ENCODE results near the gene BTBD9.

DNA sequence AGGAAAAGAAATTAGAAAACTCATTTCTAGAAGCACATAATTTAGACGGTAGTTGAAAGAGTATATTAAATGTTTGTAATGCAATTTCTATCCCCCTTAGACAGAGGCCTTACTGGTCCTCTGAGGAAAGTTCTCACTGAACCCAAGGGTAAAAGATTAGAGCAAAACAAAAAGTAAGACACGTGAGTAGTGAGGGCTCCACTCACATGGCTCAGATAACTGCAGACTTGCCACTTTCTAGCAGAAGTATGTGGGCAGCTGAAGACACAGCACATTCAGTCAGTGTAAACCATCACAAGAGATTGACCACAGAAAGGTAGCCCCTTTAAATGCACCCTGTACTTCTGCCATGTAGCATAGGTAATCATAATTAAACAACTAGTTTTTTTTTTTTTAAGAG is 193.8 kb downstream of the BTBD9 start:
- TF ChIP-seq, protein P1, sequence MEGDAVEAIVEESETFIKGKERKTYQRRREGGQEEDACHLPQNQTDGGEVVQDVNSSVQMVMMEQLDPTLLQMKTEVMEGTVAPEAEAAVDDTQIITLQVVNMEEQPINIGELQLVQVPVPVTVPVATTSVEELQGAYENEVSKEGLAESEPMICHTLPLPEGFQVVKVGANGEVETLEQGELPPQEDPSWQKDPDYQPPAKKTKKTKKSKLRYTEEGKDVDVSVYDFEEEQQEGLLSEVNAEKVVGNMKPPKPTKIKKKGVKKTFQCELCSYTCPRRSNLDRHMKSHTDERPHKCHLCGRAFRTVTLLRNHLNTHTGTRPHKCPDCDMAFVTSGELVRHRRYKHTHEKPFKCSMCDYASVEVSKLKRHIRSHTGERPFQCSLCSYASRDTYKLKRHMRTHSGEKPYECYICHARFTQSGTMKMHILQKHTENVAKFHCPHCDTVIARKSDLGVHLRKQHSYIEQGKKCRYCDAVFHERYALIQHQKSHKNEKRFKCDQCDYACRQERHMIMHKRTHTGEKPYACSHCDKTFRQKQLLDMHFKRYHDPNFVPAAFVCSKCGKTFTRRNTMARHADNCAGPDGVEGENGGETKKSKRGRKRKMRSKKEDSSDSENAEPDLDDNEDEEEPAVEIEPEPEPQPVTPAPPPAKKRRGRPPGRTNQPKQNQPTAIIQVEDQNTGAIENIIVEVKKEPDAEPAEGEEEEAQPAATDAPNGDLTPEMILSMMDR (conservative IDR thresholded peaks at IDR 0.05): no peak
- no peak for TF ChIP-seq EZH2 (IDR thresholded peaks at IDR 0.05; ENCODE audit: low read depth)

Data from PC-9 (cell line).